ENCODE results near the gene SPINK4.

- TF ChIP-seq CTCF (IDR thresholded peaks at IDR 0.05) (no peak), POLR2A (IDR thresholded peaks at IDR 0.05) (no peak)
Measured at GRCh38 chr9:33198165-33198564, 41.8 kb upstream of the SPINK4 start.
